Measurements from ENCODE around the gene NCR2.

GRCh38 chr6:41352907-41353306, 17.5 kb downstream of the NCR2 start:
- TF ChIP-seq ZBTB33 (CRISPR knock-in tag; IDR thresholded peaks at IDR 0.05) (no peak), CHD2 (IDR thresholded peaks at IDR 0.05; ENCODE audit: low read depth, low read length) (no peak), ZNF583 (CRISPR knock-in tag; IDR thresholded peaks at IDR 0.05) (no peak), RAD21 (CRISPR knock-in tag; conservative IDR thresholded peaks at IDR 0.05 in 1 of 2, IDR thresholded peaks at IDR 0.05 in 1 of 2) (no peak), GATA2 (CRISPR knock-in tag; IDR thresholded peaks at IDR 0.05) (no peak), ZNF253 (CRISPR knock-in tag; conservative IDR thresholded peaks at IDR 0.05) (no peak), TEAD4 (IDR thresholded peaks at IDR 0.05; ENCODE audit: low read length) (no peak), TEAD4 (CRISPR knock-in tag; IDR thresholded peaks at IDR 0.05; ENCODE audit: borderline replicate concordance) (no peak), ZBTB43 (CRISPR knock-in tag; IDR thresholded peaks at IDR 0.05) (no peak), MAX (CRISPR knock-in tag; IDR thresholded peaks at IDR 0.05) (no peak), HNRNPLL (IDR thresholded peaks at IDR 0.05; ENCODE audit: low read depth, low read length, poor library complexity, severe bottlenecking) (no peak), ZNF764 (CRISPR knock-in tag; IDR thresholded peaks at IDR 0.05; ENCODE audit: low read depth) (no peak), RFX5 (IDR thresholded peaks at IDR 0.05; ENCODE audit: low read depth, low read length) (no peak), TBP (optimal IDR thresholded peaks at IDR 0.05; ENCODE audit: low read depth, low read length) (no peak), FOSL1 (tag; conservative IDR thresholded peaks at IDR 0.05) (no peak)
